ENCODE results near the gene RHBDD1.

The RHBDD1 gene

DNA sequence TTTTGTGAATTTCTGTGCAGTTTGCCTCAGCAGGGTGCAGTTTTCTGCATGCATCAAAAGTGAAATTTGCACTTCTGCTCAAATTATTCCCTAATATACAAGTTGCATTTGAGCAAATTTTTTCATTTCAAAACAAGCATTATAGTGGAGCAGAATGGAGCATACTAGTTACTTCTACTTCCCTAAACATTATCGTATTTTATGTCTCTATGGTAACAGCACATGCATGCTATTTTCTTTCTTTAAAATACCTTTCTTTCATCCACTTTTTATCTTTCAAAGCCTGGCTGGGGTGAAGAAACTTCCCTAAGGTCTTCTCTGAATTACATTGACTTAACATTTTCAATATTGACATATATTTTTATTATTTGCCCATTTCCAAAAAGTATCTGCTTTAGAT, 11.2 kb downstream of the RHBDD1 start:
- DNase-seq = no peak

DNA sequence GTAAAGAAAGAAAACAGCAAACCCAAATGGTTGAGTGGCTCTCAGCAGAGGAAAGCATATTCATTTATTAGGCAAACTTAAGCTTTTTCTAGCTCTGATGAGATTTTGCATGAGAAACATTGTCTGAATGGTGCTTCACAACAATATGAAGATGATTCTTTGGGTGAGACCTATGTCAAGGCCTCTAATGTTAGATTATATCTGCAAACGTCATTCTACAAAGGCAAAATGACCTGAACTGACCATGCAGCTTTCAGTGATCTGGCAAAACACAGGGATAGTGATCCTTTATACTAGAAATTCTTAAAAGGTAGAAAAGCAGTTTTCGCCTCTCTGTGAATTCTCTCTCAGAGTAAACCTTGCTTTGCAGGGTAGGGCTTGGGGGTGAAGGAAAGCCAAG, 11.7 kb downstream of the RHBDD1 start:
- no peak for DNase-seq

DNA sequence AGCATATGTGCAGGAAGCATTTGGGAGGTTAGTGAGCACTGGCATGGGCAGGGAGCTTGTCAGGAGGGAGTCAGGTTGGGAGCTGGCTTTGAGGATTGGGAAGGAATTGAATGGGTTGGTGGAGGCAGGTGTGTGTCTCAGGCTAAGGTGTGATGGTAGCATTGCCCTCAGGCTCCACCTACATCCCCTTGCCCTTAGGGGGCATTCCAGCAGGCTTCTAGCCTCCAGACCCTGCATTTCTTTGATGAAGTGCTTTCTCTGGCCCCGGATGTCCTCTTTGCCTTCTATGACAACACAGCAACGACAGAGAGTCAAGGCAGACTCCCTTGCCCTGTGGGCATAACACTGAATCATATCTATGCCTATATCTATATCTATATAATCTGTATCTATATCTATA, 13.5 kb downstream of the RHBDD1 start:
- no peak for DNase-seq

DNA sequence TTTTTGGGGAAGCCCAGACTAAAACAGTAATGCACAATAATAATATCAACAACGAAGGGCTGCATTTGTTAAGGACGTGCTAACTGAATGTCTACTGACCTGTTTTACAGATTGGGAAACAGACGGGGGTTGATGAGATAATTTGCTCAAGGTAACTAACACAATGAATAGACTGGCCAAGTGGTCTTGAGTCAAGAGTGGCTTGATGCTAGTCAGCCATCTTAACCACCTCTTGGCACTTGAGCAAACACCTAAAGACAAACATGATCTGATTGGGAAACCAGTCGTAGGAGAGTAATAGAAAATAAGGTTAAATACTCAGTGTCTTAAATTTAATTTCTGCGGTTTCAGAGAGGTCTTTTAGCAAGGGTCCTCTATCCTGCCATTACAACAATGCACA, 14.2 kb downstream of the RHBDD1 start:
- no peak for DNase-seq

DNA sequence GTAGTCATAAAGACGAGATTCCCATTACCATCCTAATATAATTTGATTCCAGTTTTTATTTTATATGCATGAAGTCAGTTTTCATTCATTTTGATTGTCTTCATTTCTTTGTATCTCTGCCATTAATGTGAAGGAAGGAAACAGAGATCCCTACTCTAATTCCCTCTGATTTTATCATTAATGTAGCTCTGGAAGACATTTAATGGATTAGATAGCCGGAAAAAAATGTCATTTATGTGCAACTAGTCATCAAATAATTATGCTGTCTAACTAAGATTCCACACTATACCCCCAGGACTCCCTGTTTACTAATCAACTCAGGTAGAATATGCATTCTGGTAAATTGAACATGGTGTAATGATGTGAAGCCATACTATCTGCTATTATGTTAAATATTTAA, 19.9 kb downstream of the RHBDD1 start:
- no peak for DNase-seq

DNA sequence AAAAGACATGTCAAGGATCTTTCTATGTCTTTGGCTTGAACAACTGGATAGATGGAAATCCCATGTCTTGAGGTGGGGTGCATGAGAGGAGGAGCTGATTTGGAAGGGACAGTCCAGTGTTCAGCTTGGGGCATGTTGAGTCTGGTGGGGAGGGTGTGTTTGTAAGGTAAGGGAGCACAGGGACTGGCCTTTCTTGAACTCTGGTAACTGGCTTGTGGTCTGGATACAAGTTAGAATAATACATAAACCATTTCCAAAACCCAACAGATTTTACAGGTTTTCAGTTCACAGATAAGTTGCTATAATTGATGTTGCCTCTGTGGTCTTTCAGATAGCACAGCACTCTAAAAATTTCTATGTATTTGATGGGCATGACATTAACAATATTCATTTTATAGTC, 24.2 kb downstream of the RHBDD1 start:
- no peak for DNase-seq

DNA sequence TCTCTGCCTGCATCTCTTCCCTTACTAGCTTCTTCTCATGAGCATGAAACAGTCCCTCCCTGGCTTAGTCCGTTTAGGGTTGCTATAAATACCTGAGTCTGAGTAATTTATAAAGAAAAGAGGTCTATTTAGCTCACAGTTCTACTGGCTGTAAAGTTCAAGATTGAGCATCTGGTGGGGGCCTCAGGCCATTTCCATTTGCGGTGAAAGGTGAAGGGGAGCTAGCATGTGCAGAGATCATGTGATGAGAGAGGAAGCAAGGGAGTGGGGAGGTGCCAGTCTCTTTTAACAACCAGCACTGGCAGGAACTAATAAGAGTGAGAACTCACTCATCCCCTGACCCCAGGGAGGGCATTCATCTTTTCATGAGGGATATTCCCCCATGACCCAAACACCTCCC, 26.8 kb downstream of the RHBDD1 start:
- no peak for DNase-seq

DNA sequence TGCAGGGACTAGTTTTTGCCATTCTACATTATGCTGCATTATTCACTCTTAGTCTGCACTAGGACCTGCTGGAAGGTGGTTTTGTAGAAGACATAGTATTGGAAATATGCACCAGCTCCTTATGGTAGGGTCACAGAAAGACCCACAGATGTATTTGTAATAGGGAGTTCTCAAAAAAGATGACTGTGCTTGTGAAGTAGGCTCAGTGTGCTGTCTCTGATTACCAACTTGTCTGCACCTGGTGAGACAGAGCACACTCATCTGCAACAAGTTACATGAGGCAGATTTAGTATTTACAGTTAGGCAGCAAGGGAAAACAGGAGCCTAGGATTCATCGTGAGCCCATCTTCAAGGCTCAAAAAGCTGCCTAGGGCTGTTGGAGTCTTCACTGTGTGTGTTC, 29.4 kb downstream of the RHBDD1 start:
- no peak for DNase-seq

DNA sequence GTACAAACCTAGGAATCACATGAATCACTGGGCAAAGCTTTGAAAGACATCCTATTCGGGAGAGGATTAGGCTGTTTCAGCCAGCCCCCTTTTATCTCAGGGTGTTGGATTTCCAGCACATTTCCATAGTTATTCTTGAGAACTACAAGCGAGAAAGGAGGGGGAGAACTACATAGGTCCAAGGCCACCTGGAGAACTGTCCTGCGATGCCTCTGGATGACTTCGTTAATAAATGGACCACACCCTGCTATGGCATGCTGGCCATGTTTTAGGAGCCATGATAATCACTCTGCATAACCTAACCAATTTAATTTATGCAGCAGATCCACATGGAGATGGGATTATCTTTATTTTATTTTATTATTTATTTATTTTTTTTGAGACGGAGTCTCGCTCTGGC, 29.9 kb downstream of the RHBDD1 start:
- DNase-seq = no peak

DNA sequence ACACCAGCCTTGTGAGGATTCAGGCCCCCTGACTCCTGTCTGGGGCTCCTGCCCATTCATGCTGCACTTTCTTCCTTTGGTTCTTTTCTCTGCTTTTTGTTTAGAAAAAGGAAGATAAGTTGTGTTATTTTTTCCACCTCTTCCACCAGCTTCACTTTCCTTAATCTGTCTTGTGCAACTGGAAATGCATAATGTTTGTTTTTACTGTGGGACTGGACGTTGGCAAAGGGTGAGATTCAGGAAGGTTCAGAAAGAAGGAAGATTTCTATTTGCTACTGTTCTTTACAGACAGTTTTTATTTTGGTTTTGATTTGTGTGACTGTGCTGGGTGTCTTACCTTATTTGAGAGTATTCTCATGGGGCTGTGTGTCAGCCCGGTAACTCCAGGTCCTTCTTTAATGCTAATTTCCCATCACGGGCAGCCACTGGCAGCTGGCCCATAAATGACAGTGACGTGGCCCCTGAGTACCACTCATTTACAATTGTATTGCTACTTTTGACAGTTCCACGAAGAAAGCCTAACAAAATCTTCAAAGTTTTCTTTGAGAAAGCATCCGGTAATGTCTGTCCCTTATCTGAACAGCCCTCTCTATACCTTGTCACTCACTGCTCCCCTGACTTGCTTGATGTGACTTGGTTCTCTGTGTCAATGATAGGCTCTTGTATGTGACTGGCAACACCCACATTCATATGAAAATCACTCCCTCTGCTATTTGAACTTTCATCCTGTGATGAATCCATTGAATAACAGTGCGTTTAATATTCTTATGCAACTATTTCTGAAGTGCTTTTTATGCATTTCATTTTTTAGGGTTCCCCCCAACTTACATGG, 32.7 kb downstream of the RHBDD1 start:
- DNase-seq = no peak

DNA sequence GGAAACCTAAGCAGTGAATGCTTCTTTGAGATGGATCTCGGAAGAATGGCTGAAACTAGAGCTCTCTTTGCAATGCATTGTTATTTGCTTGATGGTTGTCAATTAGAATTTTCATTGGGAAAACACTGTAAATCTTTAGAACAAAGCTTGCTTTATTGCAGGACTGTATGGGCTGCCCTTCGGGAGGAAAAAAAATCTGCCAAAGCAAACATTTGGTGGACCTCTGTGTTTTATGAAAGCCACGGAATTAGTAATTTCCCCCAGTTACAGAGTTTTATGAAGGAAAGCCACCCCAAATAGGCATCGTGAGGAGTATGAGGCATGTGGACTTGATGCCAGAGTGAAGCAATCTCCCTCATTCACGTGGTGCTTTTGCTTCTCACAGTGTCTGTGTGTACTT, 33.5 kb downstream of the RHBDD1 start:
- DNase-seq = no peak

DNA sequence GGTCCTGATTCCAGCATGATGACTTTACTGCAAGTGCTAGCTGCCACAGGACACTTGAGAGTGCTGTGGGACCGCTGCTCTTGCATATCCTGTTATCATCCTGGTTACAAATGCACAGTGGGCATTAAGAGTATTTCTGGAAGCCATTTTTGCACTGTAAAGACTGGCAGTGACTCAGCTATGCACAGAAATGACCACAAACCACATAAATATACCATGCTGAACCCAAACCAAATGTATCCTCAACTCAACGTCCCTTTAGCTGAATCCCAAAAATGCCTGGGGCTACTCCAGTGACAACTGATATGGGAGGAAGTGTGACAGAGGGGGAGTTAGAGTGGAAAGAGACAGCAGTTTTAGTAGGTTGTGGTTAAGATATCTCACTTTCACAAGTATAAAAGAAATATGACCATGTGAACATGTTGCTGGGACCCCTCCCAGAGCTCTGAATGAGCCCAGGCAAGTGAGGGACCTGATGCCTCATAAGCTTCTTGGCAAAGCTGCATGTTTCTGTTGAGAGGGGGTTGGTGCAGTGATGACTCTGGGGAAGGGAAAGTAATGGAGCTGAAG, 37.3 kb downstream of the RHBDD1 start:
- no peak for DNase-seq

DNA sequence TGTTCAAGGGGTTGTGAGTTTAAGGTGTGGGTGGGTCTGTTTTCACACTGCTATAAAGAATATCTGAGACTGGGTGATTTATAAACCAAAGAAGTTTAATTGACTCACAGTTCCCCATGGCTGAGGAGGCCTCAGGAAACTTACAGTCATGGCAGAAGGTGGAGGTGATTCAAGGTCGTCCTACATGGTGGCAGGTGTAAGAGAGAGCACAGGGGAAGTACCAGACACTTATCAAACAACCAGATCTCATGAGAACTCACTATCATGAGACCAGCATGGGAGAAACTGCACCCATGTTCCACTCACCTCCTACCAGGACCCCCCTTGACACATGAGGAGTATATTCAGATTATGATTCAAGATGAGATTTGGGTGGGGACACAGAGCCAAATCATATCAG, 38.0 kb downstream of the RHBDD1 start:
- no peak for DNase-seq

DNA sequence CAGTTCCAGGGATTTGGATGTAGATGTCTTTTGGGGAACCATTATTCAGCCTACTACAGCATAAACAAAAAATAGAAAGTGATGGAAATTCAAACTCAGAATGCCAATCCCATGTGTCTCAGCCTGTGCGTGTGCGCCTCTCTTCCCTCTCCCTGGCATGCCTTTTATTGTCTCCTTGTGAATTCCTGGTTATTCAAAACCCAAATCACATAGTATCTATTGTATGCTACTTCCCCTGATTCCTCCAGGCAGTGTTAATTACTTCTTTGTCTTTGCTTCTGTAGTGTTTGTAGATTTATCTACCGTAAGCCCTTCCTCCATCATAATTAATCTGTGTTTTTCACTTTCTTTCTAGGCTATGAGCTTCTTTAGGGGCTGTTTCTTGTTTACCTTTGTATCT, 38.9 kb downstream of the RHBDD1 start:
- no peak for DNase-seq

DNA sequence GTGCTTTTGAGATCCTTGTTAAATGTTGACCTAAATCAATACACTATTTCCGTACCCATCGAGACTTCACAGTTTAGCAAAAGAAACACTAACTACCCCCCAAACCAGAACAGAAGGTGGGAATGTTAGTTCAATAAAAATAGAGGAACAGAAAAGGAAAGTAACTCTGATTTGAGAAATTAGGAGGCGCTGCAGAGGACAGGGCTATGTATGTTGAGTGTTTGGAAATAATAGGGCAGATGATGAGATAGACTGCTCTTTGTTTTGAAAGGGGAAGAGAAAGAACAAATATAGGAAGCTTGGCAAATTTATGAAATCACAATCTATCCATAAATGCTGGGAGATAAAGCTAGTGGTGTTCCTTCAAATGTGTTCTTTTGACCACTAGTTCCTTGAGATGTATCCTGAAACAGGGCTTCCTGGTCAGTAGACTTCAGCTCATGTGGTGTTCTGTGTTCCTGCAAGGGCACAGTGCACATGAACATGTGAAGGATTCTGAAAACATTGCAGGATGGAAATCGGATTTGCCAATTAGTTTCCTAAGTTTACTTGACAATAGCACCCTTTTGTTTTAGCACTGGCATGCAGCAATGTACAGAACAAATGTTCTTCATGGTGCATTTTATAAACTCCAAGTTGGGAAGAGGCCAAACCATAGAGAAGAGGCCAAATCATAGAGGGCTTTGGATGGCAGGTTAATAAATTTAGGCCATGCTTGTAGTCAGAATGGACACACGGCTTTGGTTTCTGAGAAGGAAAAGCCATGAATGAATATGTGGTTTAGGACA, 39.8 kb downstream of the RHBDD1 start:
- no peak for DNase-seq

DNA sequence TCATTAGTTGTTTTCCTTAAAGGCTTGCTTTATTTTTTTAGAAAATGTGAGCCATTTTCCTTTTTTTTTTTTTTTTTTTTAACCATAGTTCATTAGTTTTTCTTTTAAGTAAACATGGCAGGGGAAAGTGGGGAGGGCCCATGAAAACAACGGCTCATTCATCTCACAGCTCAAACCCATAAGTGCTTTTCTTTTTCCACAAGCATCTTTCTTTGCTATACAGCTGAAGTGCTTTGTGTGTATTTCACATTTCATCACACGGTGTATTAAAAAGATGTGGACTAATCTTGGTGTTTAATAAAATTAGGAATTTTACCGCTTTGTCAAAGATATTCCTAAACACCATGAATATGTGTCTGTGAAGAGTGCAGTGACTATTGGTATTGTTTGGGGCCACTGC, 41.6 kb downstream of the RHBDD1 start:
- no peak for DNase-seq

DNA sequence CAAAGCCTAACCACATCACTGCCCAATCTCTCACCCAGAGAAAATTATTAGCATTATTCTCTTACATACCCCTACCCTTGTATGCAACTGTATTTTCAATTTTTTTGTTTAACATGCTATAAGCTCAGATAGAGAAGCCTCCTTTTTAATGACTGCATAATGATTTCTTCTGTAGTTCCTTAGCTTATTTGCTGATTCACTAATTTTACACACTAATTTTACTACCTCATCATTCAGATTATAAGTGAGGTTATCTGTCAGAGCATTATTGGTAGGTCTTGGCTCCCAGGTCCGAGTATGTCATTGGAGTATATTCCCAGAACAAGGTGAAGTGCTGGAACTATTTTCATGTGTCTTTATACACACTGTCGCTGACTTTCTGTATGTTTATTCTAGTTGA, 45.4 kb downstream of the RHBDD1 start:
- no peak for DNase-seq

DNA sequence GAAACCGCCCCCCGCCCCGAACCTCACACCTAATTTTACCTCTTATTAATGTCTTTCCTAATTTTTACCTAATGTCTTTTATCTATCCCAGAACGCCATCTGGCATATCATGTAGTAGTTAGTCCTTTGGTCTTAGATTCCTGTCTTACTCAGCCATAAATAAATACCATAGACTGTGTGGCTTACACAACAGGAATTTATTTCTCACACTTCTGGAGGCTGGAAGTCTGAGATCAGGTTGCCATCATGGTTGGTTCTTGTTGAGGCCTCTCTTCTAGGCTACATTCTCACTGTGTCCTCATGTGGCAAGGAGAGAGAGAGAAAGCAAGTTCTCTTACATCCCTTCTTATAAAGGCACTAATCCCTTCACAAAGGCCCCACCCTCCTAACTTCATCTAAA, 46.8 kb downstream of the RHBDD1 start:
- no peak for DNase-seq

DNA sequence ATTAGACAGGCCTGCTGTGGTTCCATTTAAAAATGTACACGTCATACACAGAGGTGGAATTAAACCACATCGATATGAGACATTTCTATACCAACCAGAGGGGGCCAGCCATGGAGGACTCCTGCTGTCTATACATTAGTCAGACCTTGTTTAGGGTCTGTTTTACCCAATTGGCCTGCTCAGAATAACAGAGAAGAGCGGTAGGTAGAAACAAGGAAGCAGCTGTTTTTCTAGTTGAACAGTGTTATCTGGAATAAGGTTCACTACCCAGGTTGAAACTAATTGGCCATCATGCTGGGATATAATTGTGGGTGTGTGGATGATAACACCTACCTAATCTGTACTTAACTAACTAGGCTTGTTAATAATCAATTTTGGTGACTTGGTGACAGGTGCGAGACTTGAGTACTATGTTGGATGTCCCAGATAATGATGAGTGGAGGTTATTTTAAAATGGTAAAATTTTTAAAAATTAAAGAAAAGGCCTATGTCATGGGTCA, 47.5 kb downstream of the RHBDD1 start:
- DNase-seq = no peak

DNA sequence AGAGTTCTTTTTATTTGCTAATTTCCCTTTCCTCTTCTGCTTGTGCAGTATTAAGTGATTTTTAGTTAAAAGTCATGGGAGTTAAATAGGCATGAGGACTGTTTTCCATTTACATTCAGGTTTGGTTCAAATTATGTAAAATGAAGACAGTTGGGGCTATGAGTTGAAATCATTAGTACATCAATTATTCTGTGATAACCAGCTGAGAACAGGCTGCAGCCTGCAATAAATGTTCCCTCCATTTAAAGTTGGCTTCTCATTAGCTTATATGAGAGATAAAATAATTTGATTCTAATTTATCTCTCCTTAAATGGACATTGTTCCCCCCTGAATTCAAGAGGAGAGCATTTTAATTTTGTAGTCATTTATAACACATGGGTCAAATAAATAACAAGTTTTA, 48.3 kb downstream of the RHBDD1 start:
- DNase-seq = no peak

DNA sequence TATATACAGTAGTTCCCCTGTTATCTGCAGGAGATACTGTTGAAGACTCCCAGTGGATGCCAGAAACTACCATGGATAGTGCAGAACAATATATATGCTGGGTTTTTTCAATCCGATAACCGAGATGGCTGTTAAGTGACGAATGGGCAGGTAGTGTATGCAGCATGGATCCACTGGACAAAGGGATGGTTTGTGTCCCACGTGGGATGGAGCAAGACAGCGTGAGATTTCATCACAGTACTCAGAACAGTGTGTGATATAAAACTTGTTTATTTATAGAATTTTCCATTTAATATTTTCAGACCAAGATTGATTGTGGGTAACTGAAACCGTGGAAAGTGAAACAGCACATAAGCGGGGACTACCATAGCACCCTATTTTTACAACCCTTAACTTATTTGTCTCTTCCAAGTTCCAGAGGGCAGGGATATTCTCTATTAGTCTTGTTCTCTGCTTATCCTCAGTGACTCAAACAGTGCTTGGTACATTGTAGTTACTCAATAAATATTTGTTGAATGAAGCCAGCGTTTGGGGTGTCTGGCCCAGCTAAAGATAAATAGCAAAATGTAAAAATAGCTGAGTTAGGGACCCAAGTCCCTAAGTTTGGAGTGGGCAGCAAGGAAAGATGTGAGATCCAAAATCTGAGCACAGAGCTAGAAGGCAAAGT, 50.0 kb downstream of the RHBDD1 start:
- DNase-seq = no peak

DNA sequence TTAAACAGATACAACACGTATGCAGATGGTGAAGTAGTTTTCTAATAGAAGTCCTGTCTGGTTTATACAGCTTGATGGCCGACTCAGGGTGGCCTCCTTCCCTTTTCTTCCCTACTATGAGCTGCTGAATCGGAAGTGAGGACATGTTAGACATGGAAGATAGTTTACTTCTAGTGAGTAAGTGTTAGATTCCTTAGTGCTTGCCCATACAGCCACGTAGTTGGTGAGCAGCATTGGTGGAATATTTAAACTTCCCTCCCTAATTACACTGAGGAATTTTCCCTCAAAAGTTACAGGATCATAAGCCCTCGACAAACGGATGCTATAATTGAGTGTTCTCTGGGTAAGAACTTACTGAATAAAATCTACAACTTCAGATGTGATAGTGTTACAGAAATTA, 52.1 kb downstream of the RHBDD1 start:
- no peak for DNase-seq

DNA sequence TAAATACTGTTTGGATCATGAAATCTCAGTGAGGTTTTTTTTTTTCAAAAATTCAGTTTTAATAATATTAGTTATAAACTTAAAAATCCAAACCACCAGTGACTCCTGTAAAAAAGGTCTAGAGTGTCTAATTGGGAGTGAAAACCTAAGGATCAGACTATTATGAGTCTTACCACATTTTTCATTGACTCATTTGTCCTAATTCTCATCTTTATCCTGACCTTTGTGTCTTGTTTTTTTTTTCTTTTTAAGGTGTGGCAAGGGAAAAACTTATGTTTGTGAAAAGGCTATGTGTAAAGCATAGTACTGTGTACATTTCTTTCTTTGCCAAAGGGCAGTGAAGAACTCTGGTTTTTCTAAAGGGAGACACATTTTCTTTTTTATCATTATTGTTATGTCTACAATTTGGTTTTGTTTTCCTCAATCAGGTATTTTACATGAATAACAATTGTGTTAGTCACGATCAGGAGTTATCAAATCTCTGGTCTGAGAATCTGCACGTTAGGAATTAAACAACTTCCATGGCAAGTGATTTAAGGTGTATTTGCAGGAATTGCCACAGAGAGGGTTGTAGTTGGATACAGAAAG, 52.6 kb downstream of the RHBDD1 start:
- DNase-seq = no peak

Measured in NCI-H1930 (cell line).